HCT116 (cell line): ENCODE measurements around the gene CASZ1. TPM values are rescaled to one million over a fixed set of nuclear protein-coding genes. Genes with fewer than 3 reads are reported as not detected.

Source experiments
- ATAC-seq: fragments of 200-7000 bp; cut with Tn5 transposase; 2 replicates; pipeline ENCODE4 v1.9.1; 2020; ENCODE audit warnings: mild to moderate bottlenecking, moderate library complexity
- BruUV-seq: library from RNA; stranded (reverse); fragments of 400-500 nt; replicated peaks from 2 replicates; lab custom pipeline; 2021; lab: Mats Ljungman, UMichigan
- CTCF ChIA-PET: fragments of 300-600 bp; sonication (Branson Sonifier 250); formaldehyde crosslinking; loops from one replicate; lab custom pipeline; 2021; ENCODE audit warnings: antibody characterized with exemption; lab: Charles Lee
- POLR2A ChIA-PET: fragments of 300-600, 350-600 bp; sonication (Branson Sonifier 250); formaldehyde crosslinking; loops from one replicate; lab custom pipeline; 2021; ENCODE audit warnings: antibody characterized with exemption; lab: Charles Lee
- RAD21 ChIA-PET, 2 experiments: fragments of 300-600 bp; sonication (Branson Sonifier 250); formaldehyde crosslinking; loops; one replicate each; lab custom pipeline; 2023; ENCODE audit warnings: low total read pairs in 2 of 2; ENCODE audit not compliant: uncharacterized antibody in 2 of 2, unreplicated experiment in 2 of 2, low non-redundant PET in 1 of 2; lab: Charles Lee
- DNase-seq: peaks from one replicate; pipeline ENCODE4 v3.0.0-alpha.2; 2010; ENCODE audit warnings: low read depth, low spot score
- H2AFZ ChIP-seq: fragments of 200-600 bp; shearing (Covaris generic), sonication (generic); 2 replicates; pipeline ENCODE4 v1.6.1; 2017; ENCODE audit warnings: low read depth, mixed run types, mixed read lengths, antibody characterized with exemption, low read length; ENCODE audit not compliant: poor library complexity, severe bottlenecking
- H3K27ac ChIP-seq: 2 replicates; pipeline ENCODE4 v1.5.1; 2012; ENCODE audit warnings: low read depth, low read length
- H3K27me3 ChIP-seq: fragments of 200-600 bp; sonication (generic); 2 replicates; pipeline ENCODE4 v1.6.1; 2016; ENCODE audit warnings: mixed run types, low read length, mixed read lengths; ENCODE audit not compliant: insufficient read depth
- H3K36me3 ChIP-seq, 2 experiments: fragments of 200-500 bp in 1 of 2; fragments of 200-600 bp in 1 of 2; sonication (Bioruptor generic) in 1 of 2; sonication (generic) in 1 of 2; 2 replicates each; pipeline versions ENCODE4 v1.5.1 to v1.6.1; 2014 to 2016; ENCODE audit warnings: low read length in 2 of 2, inconsistent platforms in 1 of 2, mixed read lengths in 1 of 2, mixed run types in 1 of 2; ENCODE audit not compliant: insufficient read depth in 2 of 2, control insufficient read depth in 1 of 2
- H3K4me1 ChIP-seq, 2 experiments: fragments of 200-600 bp in 1 of 2; sonication (generic) in 1 of 2; 2 replicates each; pipeline versions ENCODE4 v1.5.1 to v1.6.1; 2012 to 2017; ENCODE audit warnings: low read length in 2 of 2, inconsistent platforms in 1 of 2, mild to moderate bottlenecking in 1 of 2, mixed read lengths in 1 of 2, mixed run types in 1 of 2, moderate library complexity in 1 of 2; ENCODE audit not compliant: insufficient read depth in 2 of 2, control insufficient read depth in 1 of 2
- H3K4me2 ChIP-seq: fragments of 200-600 bp; sonication (generic); 2 replicates; pipeline ENCODE4 v1.6.1; 2017; ENCODE audit warnings: mixed run types, low read length, mixed read lengths
- H3K4me3 ChIP-seq, 2 experiments: fragments of 200-600 bp in 1 of 2; sonication (generic) in 1 of 2; replicated peaks in 1 of 2; 2 replicates each; pipeline ENCODE4 v1.5.1; 2011 to 2016; ENCODE audit warnings: low read length in 2 of 2, control low read depth in 1 of 2, low read depth in 1 of 2, mild to moderate bottlenecking in 1 of 2, mixed read lengths in 1 of 2, mixed run types in 1 of 2
- H3K79me2 ChIP-seq: fragments of 200-600 bp; sonication (generic); 2 replicates; pipeline ENCODE4 v1.6.1; 2017; ENCODE audit warnings: mild to moderate bottlenecking, mixed run types, low read length, moderate library complexity, mixed read lengths; ENCODE audit not compliant: insufficient read depth
- H3K9ac ChIP-seq: fragments of 200-600 bp; sonication (generic); 2 replicates; pipeline ENCODE4 v1.6.1; 2016; ENCODE audit warnings: low read length, mixed read lengths
- H3K9me2 ChIP-seq: fragments of 200-600 bp; sonication (generic), shearing (Covaris generic); 2 replicates; pipeline ENCODE4 v1.6.1; 2017; ENCODE audit warnings: mixed run types, mild to moderate bottlenecking, moderate library complexity; ENCODE audit not compliant: insufficient read depth
- H3K9me3 ChIP-seq, 2 experiments: fragments of 200-500 bp in 1 of 2; fragments of 200-600 bp in 1 of 2; sonication (Bioruptor generic) in 1 of 2; sonication (generic) in 1 of 2; 2 replicates each; pipeline ENCODE4 v1.6.1; 2014 to 2017; ENCODE audit warnings: low read length in 2 of 2, mixed read lengths in 2 of 2, inconsistent platforms in 1 of 2, low read depth in 1 of 2, mild to moderate bottlenecking in 1 of 2, mixed run types in 1 of 2, moderate library complexity in 1 of 2; ENCODE audit not compliant: control insufficient read depth in 1 of 2, insufficient read depth in 1 of 2
- H4K20me1 ChIP-seq: fragments of 200-600 bp; sonication (generic), shearing (Covaris generic); 2 replicates; pipeline ENCODE4 v1.6.1; 2017; ENCODE audit warnings: mixed run types, mild to moderate bottlenecking, moderate library complexity; ENCODE audit not compliant: insufficient read depth
- ATF3 ChIP-seq: IDR thresholded peaks from 2 replicates; pipeline ENCODE4 v1.6.1; 2012
- CBX3 ChIP-seq: IDR thresholded peaks from 2 replicates; pipeline ENCODE4 v1.6.1; 2012; ENCODE audit warnings: low read depth
- CEBPB ChIP-seq: IDR thresholded peaks from 2 replicates; pipeline ENCODE4 v1.6.1; 2012; ENCODE audit warnings: low read depth
- EGR1 ChIP-seq: IDR thresholded peaks from 2 replicates; pipeline ENCODE4 v1.6.1; 2012; ENCODE audit warnings: low read depth
- ELF1 ChIP-seq: IDR thresholded peaks from 2 replicates; pipeline ENCODE4 v1.6.1; 2012; ENCODE audit warnings: low read depth, borderline replicate concordance
- FOSL1 ChIP-seq: IDR thresholded peaks from 2 replicates; pipeline ENCODE4 v1.6.1; 2012; ENCODE audit warnings: low read depth
- JUND ChIP-seq: IDR thresholded peaks from 2 replicates; pipeline ENCODE4 v1.6.1; 2012
- MAX ChIP-seq: IDR thresholded peaks from 2 replicates; pipeline ENCODE4 v1.6.1; 2012
- POLR2A ChIP-seq: IDR thresholded peaks from 2 replicates; pipeline ENCODE4 v1.7.0; 2011; ENCODE audit warnings: borderline replicate concordance; ENCODE audit not compliant: insufficient read depth, insufficient read length; ENCODE audit errors: extremely low read depth
- RAD21 ChIP-seq: IDR thresholded peaks from 2 replicates; pipeline ENCODE4 v1.6.1; 2012; ENCODE audit warnings: low read depth, mild to moderate bottlenecking
- REST ChIP-seq: IDR thresholded peaks from 2 replicates; pipeline ENCODE4 v1.6.1; 2012; ENCODE audit warnings: low read depth
- SIN3A ChIP-seq: IDR thresholded peaks from 2 replicates; pipeline ENCODE4 v1.6.1; 2012; ENCODE audit warnings: low read depth
- SP1 ChIP-seq: IDR thresholded peaks from 2 replicates; pipeline ENCODE4 v1.6.1; 2012; ENCODE audit warnings: low read depth
- ZBTB33 ChIP-seq: IDR thresholded peaks from 2 replicates; pipeline ENCODE4 v1.6.1; 2011; ENCODE audit warnings: mild to moderate bottlenecking, low read length, moderate library complexity; ENCODE audit not compliant: insufficient replicate concordance; ENCODE audit errors: extremely low read depth
- ZFX ChIP-seq: fragments of 450-650 bp; IDR thresholded peaks from 2 replicates; pipeline ENCODE4 v1.6.1; 2017
- intact Hi-C: fragments of 100-400 bp; cut with micrococcal nuclease; formaldehyde crosslinking; loops from 2 replicates; pipeline ENCODE4 v1.10.0; 2022
- total RNA-seq: library from RNA; stranded (reverse); gene quantifications from one replicate; pipeline ENCODE4 v1.2.1, GENCODE V29; 2021; ENCODE audit not compliant: unreplicated experiment

CASZ1 gene
- total RNA-seq, 1 experiment from 2014 or later: 7.7 TPM

GRCh38 chr1:10599194-10599861 lies 197.1 kb downstream of the CASZ1 start:
- no peaks in the 10 kb centered on the region for H3K9me2 ChIP-seq

More at GRCh38 chr1:10599194-10599861, 197.1 kb downstream of the CASZ1 start:
- intact Hi-C loops: no loop called here
- H3K27me3 ChIP-seq: no peaks in the 10 kb centered on the region
- ChIA-PET CTCF (no interaction called here), RAD21 (no interaction called here), POLR2A (no interaction called here)
- H2AFZ ChIP-seq: no peak overlapping the region
- peaks cover 23% of the 10 kb centered on the region in 2 experiments for H3K4me1 ChIP-seq
- peak; percentile 78 for ATAC-seq
- peak overlapping the region in 1 of 2 experiments; percentile 2; a peak in 1 of 4 replicates for H3K4me3 ChIP-seq
- peak; percentile 26 for DNase-seq
- TF ChIP-seq JUND (no peak), ZFX (no peak), ATF3 (no peak), FOSL1 (peak; percentile 13; the same call in 1 of the 2 replicates), REST (no peak), CEBPB (no peak), POLR2A (no peak), RAD21 (no peak), SIN3A (no peak), CBX3 (no peak), MAX (no peak), ELF1 (no peak), EGR1 (no peak), SP1 (peak; percentile 11; the same call in 1 of the 2 replicates), ZBTB33 (no peak)
- H4K20me1 ChIP-seq: no peaks in the 10 kb centered on the region
- H3K4me2 ChIP-seq: peak overlapping the region; percentile 53
- no peaks in the 10 kb centered on the region for H3K79me2 ChIP-seq
- H3K27ac ChIP-seq: peak overlapping the region; percentile 52; the same call in 1 of the 2 replicates
- no peaks in the 10 kb centered on the region for H3K36me3 ChIP-seq
- no peak overlapping the region; the same call in 1 of the 2 replicates for H3K9ac ChIP-seq
- BruUV-seq: no TSS peak
- no peaks in the 10 kb centered on the region for H3K9me3 ChIP-seq
